HG03558 (cell line): ENCODE measurements around the gene GID8.

ENCODE experiments used
- ATAC-seq: cut with Tn5 transposase; IDR thresholded peaks from one replicate; pipeline ENCODE4 v1.9.1; 2021; ENCODE audit warnings: moderate number of reproducible peaks; ENCODE audit not compliant: unreplicated experiment; ENCODE audit errors: extremely low read depth

Gene GID8

DNA sequence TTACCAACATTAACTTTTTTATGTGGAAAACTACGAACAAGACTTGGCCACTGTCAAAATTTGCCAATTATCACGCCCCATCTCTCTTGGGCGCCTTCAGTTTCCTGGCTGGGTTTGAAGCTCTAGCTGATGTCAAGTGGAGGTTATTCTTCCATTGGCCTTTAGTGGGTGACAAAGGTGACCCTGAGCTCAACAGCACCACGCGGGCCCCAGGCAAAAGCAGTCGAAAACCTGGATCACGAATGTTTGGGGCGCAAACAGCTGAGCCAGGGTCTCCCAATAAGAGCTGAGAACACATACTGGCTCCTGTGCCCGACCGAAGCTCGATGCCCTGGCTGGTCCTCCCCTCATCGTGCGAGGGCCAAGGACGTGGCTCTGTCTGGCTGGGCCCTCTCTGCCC, 41.4 kb downstream of the GID8 start:
- no peak for ATAC-seq

DNA sequence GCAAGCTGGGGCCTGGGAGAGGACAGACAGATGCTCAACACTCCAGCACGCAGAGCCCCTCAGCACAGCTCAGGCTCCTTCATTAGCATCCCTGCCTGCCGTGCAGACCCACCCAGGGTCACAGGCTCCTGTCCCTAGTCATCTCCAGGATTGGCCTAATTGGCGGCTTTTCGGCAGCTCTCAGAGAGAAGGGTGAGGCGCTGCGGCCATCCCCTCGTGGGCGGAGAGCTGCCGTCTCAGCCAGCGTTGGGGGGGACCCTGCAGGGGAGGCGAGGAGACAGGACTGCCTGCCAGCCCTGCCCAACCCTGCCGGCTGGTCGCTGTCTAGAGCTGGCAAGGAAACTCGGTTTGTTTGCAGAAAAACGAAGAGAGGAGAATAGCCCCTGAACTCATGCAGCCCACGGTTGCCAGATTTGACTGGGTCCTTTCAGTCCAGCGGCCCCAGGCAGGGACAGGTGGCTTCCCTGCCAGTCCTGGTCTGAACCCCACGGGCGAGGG, 42.0 kb downstream of the GID8 start:
- no peak for ATAC-seq

DNA sequence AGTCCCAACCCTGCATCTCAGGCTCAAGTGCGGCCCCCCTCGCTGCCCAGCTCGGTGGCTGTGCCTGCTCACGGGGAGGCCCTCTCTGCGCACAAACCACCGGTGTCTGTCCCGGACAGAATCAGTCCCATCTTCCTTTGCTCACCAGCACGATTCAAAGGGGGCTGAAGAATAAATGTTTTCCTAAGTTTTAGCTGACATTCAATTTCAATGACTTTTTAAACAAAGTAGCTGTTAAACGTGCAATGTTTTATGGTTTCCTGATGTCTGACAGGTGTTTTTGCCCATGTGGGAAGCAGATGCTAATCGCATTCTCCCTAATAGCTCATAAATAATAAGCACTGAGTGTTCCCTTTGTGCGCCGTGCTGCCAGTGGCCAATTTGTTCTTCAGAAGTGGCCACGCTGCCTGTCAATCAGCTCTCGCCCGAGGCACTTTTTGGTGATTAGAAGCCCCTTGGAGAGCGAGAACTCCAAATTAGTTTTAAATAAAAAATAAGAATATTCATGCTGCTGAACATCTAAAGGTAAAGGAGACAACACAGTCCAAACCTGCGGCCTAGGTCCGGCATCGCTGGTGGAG, 42.5 kb downstream of the GID8 start:
- ATAC-seq: no peak

DNA sequence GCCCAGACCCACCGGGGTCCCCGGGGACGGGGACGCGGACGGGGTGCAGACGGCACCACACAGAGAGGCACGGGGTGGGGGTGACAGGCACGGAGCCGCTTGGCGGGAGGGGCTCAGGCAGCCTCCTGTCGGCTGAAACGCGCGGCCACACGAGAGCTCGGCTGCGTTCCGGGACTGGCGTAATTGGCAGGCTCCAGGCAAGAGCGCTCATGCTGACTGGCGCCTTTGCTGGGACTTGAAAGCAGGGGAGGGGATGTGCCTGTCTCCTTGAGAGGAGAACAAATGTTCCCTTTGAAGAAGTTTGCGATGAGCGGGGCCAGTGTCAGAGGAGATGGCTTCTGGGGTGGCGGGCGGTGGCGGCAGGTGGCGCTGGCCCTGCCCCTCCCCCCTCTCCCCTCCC, 43.0 kb downstream of the GID8 start:
- ATAC-seq: no peak

DNA sequence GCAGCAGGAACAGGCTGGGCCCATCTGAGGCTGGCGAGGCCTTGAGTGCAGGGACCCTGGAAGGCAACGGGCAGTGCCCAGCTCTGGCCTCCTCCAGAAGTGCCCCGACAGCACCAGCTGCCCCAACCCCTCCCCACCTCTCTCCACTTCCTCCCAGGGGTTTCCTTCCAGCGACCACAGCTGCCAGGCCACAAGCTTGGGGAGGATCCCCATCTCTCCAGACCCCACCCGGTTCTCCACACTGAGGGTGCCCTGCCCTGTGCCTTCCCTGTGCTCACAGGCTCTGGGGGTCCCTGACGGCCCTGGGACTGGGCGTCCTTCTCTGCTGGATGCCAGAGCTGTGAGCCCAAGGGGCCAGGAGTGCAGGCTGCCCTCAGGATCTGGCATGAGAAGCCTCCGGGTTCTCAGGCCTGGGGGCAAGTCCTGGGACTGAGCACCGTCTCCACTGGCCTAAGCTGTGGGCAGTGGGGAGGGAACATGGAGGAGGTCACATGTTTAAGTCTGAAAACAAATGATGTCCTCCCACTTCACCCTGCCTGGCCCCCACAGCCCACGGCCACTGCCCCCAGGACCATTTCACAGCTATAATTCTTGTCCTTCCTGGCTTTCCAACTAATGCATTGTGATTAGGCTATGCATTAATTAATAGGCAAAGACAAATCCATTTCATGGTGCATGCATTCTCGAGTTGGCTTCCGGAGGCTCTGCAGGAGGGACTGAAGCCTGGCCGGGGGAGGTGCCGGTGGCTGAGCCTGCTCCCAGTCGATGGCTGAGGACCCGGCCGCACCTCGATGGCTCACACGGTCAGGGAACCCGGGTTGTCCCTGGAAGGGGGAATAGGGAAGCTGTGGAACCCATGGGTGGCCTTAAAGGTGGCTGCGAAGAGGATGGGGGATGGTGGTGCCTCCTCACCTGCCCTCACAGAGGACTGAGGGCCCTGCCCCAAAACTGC, 44.5 kb downstream of the GID8 start:
- ATAC-seq: no peak

DNA sequence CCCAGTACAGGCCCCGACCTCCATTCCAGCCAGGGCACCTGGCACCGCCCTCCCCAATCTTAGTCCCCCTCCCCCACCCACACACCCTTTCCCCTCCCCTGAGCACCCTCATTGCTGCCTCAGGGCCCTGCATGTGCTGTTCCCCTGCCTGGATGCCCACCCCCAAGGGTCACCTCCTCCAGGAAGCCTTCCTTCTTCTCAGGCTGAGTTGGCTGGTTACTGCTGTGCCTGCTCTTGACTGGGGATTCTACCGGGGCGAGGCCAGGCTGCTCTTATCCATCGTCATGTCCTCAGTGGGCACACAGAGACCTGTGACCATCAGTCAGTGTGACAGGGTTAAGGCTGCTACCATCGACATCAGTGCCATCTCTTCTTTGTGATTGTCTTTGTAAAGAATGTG, 45.3 kb downstream of the GID8 start:
- ATAC-seq: no peak

DNA sequence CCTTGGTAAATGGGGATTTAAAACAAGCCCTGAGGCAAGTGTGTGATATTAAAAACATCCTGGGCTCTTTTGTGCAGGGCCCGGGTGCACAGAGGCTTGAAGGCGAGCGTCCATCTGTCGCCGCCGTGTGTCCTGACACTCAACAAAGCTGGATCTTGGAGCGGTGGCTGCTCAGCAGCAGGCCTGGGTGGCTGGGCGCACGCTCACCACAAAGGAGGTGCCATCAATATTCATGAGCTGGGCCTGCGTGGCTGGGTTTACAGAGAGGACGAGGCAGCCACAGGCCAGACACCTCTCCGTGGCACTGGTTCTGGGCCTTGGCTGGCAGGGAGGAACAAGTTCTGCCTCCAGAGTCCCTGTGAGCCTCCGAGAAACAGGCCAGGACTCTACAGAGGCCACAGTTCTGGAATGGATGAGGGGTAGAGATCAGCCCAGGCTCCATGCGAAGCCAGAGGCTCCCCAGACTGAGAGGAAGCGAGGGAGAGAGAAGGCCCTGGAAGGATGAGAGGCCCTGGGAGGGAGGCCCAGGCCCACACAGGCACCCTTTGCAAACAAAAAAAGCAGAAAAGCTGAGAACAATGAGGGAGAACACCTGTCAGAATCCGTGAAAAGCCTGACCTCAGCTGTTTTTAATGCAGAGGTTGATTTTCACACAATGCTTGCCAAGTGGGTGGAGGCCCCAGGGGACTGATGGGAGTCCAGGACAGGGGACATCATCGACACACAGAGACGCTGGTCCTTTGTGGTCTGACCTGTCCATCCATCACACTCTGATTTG, 46.9 kb downstream of the GID8 start:
- ATAC-seq: no peak

DNA sequence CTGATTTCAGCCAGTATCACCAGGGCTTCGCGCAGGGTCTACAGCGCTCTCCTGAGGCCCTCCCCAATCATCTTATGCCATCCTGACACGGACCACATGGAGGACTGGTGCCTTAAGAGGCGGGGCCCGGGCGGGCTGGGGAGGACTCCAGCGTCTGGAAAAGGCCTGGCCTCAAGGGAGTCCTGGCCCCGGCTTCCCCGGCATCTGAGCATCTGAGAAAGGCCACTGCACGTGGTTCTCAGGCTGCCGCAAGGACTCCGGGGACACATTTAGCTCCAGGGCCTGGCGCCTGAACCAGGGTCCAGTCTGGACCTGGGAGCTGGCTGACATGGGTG, 47.5 kb downstream of the GID8 start:
- ATAC-seq: no peak

DNA sequence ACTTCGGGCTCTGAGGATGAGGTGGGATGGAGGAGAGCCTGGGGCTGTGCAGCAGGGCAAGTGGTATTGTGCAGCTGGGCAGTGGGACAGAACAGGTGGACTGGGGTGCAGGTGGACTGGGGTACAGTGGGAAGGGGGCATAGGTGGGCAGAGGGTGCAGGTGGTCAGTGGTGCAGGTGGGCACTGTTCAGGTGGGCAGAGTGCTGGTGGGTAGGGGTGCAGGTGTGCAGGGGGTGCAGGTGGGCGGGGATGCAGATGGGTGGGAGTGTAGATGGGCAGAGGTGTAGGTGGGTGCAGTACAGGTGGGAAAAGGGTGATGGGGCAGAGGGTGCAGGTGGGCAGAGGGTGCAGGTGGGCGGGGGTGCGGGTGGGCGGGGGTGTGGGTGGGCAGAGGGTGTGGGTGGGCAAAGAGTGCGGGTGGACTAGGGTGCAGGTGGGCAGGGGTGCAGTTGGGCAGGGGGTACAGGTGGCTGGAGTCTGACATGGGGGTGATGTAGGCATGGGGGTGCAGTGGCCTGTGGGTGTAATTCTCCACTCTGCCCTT, 48.4 kb downstream of the GID8 start:
- ATAC-seq: no peak

DNA sequence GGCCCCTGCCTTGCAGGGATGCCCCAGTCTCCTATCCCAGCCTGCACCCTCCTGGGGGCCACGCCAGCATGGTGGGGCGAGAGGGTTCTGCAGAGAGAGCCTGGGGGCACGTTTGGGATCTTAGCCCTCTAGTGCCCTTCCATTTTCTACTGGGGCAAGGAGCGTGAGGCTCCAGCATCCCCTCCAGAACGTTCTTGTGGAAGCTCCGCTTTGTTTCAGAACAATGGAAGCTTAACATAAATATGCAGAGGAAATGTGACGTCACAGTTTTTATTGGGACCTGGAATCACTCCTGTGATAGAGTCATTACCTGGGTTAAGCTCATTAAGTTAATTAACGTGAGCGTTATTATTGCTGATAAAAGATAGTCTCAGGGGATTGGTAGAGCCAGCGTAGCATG, 49.2 kb downstream of the GID8 start:
- ATAC-seq: no peak

DNA sequence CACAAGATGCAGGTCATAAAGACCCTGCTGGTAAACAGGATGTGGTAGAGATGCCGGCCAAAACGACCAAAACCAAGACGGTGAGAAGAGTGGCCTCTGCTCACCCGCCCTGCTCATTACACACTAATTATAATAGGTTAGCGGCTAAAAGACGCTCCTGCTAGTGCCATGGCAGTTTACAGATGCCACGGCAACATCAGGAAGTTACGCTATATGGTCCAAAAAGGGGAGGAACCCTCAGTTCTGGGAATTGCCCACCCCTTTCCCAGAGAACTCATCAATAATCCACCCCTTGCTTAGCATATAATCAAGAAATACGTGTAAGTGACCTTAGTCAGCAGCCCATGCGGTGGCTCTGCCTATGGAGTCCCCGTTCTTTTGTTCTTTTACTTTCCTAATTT, 51.3 kb downstream of the GID8 start:
- no peak for ATAC-seq

DNA sequence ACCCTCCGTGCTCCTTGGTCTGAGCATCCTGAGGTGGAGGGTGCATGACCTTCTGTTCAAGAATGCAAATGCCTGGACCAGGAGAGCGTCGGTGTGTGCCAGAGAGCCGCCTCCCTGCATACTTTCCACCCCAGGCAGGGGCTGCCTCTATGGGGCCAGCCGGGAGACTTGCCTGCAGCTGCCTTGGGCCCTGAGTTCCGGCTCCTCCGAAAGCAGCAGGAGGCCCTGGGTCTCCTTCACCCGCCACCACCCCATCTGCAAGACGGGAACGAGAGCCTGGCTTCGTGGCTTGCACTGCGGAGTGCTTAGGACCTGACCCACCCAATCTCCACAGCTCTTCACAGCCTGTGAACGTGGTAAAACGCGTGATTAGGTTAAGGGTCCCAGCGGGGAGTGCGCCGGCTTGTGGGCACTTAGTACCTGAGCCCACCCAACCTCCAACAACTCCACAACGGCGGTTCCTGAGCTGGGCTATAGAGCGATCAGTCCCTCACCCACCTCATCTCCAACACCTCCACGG, 52.4 kb downstream of the GID8 start:
- ATAC-seq: no peak

DNA sequence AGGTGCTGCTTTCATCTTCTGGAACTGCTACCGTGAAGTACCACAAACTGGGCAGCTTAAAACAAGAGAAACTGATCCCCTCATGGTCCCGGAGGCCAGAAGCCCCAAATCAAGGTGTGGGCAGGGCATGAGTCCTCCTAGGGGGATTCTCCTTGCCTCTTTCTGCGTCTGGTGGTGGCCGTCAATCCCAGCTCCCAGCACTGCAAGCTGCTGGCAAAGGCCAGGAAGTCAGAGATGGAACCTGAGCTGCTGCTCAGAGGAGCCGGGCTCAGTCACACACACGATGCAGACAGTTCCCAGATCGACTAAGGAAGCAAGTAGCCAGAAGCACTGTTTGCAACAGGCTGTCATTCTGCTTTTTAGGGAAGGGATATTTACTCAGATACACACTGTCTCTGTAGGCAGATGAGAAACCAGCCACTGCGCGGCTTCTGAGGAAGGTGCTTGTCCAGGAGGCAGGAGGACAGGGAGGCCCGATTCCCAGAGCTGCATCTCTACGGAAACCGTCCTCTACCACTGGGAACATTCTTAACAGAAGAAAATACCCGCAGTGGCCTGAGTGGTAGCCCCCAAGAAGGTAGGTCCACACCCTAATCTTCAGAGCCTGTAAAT, 53.4 kb downstream of the GID8 start:
- no peak for ATAC-seq

DNA sequence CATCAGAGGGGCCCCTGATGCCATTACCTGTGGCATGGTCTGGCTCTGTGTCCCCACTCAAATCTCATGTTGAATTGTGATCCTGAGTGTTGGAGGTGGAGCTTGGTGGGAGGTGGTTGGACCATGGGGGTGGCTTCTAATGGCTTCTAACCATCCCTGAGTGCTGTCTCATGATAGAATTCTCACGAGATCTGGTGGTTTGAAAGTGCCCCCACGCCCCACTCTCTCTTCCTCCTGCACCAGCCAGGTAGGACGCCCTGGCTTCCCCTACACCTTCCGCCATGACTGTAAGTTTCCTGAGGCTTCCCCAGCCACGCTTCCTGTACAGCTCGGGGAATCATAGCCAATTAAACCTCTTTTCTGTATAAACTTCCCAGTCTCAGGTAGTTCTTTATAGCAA, 53.9 kb downstream of the GID8 start:
- no peak for ATAC-seq

DNA sequence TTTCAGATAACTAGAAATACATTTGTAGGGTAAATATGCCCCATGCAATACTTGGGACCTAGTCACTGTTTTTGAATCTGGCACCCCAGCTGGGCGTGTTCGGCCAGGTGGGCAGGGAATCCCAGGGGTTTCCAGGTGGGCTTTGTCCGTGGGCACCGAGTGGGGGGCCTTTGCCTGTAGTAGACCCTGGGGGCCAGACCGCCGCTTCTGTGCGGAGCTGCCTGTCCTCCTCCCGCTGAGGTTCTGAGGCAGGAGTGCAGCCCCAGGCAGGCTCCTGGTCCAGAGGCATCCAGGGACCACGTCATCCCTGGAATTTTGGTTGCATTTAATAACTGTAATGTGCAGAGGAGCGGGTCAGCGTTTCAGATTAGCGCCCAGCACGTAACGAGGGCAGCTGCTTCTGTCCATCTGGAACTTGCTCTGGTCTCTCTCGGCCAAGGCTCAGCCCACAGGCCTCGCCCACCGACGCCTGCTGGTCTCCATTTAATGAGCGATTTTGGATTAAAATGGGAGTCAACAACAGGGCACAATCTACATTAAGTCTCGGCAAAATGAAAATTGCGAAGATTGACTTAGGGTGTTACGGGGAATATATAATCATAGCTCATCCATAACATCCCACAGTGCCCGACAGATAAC, 56.0 kb downstream of the GID8 start:
- ATAC-seq: no peak

DNA sequence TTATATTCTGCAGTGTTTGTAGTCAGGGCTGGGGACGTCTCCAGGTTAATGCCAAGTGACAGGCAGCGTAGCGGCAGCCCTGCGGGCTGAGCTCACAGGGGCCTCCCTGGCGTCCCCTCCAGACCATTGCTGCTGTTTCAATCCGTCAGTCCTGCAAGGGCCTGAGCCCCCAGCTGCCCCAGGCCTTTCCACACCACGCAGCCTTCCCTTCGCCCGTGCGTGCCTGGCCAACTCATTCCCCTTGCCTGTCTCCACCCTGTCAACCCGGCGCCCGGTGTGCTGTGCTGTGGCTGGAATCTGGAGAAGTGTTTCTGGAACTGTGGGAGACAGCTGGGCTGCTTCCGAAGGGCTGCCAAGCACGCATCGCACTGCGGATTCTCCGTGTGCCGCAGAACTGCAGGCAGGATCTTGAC, 56.9 kb downstream of the GID8 start:
- ATAC-seq: no peak

DNA sequence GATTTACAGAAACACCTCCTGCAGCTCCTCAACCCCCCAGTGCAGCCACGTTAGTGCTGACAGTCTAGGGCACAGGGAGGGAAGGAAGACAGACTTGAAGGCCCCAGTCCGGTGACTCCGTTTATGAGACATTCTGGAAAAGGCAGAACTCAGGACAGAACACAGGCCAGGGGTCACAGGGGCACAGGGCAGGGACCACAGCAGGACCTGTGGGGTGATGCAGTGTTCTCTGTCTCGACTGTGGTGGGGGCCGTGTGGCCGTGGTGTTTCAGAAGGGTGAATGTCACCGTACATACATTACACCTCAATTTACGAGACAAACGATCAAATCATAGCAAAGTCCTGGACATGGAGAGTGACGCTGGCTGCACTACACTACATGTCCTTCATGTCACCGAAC, 57.5 kb downstream of the GID8 start:
- no peak for ATAC-seq

DNA sequence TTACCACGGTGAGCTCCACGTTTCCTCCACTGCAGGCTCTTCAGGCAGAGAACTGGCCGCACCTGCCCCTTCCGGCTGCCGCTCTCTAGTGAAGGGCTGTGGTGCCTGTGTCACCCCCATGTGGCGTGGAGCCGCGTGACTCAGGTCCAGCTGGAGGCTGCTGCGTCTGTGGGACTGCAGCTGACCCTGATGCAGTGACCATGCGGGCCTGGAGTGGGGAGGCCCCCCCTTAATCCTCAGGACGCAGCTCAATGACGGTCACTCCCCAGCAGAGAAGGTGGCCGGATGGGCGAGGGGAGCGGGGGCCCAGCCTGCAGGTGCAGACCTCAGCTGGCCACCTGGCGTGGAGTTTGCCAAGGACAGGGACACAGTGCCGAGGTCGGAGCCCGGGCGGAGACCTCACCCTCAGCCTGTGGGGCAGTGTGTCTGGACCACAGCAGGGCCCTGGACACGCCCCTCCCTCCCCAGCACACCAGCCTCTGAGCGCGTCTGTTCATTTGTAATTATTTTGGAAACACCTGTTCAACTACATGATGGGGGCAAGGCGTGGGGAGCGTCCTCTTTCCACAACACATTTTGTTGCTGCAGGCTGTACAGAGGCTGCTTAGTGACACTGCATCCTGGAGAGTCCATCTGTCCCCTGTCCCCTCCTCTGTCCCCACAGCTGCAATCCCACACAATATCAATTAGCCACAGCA, 58.1 kb downstream of the GID8 start:
- ATAC-seq: no peak

DNA sequence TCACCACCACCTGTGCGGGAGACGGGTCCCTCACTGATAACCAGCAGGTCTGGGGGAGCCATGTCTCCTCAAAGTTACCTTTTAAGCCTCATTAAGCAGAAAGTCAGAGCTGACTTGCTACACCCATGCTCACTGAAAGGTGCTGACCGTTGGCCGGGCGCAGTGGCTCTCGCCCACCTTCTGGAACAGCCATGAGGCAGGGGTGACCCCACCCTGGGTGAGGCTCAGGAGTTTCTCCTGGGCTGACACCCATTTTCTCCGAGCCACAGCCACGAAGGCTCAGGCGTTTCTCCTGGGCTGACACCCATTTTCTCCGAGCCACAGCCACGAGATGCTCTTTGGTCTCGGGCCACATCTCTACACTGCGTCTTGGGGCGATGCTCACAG, 58.6 kb downstream of the GID8 start:
- ATAC-seq: no peak
